NCI-H146 treated with DMSO at 0.1 percent for 48 hours (cell line): ENCODE measurements around the gene VEGFB.
A peak's percentile ranks its signal among the peaks of the same experiment; 100 is the strongest.

Source experiments
- DNase-seq: peaks from one replicate; lab custom pipeline; 2025; ENCODE audit not compliant: unreplicated experiment; lab: John Stamatoyannopoulos, UW

VEGFB gene, protein sequence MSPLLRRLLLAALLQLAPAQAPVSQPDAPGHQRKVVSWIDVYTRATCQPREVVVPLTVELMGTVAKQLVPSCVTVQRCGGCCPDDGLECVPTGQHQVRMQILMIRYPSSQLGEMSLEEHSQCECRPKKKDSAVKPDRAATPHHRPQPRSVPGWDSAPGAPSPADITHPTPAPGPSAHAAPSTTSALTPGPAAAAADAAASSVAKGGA

DNA sequence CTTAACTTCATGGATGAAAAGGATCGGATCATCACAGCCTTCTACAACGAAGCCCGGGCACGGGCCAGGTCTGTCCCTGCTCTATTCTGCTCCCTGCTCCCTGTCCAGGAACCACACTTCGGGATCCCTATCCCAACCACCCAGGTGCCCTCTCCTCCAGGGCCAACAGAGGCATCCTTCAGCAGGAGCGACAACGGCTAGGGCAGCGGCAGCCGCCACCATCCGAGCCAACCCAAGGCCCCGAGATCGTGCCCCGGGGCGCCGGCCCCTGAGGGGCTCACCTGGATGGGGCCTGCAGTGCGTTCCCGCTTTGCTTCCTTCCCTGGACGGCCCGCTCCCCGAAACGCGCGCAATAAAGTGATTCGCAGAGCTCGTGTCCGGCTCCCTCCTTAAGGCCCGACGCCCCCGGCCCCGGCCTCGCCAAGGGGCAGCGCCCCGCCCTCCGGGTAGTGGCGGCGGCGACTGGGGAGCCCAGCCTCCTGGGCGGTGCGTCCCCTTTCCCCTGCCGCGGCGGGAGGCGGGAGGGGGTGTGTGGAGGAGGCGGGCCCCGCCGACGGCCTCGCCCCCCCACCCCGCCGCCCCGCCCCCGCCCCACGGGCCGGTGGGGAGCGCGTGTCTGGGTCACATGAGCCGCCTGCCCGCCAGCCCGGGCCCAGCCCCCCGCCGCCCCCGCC lies at the start of gene VEGFB:
TSS of gene VEGFB (plus strand) at position 672 of the 674 bp plus-strand sequence. CDS start 250 bp downstream, outside the sequence.
- peak; percentile 46 for DNase-seq

- DNase-seq, result peak; percentile 62
Observed at GRCh38 chr11:64185175-64185692, 49.1 kb upstream of the VEGFB start.

DNA sequence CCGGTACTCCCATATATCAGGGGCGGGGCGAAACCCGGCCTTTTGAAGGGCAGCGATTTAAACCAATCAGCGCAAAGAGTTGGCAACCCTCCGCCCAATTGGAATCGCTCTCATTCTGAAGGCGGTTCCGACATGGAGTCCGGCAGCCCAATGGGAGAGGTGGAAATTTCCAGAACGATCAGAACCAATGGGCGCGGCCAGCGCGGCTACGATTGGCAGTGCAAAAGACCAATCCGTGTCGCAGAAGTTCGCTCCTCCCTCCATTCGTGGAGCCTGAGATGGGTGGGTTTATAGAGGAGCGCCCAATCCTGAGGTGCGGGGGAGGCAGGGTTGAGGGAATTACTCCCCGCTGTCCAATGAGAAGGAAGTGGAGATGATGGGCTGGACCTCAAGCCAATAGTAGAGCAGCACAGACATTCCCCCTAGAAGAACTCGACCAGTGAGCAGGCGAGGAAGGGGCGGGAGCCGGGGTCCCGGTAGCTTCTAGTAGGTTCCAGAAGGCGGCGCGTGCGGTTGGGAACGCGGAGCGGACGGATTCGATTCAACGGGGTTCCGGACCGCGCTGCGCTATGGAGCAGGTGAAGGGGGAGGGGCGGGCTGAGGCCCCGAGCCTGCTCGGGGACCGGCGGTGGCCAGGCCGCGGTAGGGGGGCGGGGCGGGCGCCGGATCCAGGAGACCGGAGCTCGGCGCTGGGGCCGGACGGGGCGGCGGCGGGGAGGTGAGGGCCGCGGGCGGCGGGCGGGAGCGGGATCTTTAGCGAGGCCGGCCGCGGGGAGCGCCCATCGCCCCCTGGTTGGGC lies 48.5 kb upstream of the VEGFB start, which contains the start of gene STIP1:
TSS of gene STIP1 (plus strand) at position 479 of the 799 bp plus-strand sequence. CDS start at position 570, 91 bp downstream.
- DNase-seq, result peak; percentile 99

GRCh38 chr11:64186492-64187165 lies 47.8 kb upstream of the VEGFB start:
- no peak for DNase-seq

DNA sequence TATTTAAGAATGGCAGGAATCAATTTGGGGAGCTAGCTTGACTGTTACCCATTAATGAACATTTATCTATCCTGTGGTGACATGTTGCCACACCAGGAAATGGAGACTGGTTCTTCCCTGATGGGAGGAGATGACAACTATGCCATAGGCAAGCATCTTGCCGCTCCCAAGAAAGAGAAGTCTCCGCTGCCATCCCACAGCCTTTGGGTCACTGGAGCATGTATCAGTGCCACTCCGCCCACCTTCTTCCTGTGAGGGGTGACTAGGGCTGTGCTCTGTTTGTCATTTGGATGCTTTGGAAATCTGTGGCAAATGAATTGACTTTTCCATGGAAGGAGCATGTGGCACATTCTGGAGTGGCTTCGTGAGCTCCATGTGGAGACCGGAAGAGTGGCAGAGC lies 42.0 kb upstream of the VEGFB start:
- no peak for DNase-seq

GRCh38 chr11:64196626-64197025 lies 37.8 kb upstream of the VEGFB start:
- no peak for DNase-seq

DNA sequence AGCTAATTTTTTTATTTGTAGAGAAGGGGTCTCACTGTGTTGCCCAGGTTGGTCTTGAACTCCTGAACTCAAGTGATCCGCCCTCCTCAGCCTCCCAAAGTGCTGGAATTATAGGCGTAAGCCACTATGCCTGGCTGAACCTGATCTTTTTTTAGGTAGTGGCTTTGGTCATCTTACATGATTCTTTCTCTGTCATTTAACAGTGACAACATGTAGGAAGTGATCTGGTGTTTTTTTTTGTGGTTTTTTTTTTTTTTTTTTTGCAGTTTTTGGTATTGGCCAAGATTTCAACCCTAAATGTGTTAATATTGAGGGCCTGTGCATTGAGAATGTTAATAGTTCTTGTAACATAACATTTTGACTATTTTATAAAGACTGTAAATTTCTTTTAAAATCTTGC lies 35.9 kb upstream of the VEGFB start:
- no peak for DNase-seq

- DNase-seq, result no peak
Observed at GRCh38 chr11:64201543-64201942, 32.8 kb upstream of the VEGFB start.

DNA sequence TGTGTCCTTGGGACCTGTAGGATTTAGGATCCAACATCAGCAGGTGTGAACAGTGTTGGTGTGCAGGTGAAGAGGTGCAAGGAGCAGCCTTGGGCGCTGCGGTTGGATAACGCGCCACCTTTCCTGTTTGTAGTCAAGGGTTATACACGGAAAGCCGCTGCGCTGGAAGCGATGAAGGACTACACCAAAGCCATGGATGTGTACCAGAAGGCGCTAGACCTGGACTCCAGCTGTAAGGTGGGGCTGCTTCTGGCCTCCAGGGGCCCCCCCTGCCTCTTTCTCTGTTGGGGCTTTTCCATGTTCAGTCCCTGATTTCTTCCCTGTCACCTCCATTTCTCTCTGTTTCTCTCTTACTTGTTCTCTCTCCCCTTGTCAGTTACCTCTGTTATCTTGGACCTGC lies 31.4 kb upstream of the VEGFB start:
- DNase-seq, result no peak

GRCh38 chr11:64203421-64204079 lies 30.8 kb upstream of the VEGFB start:
- DNase-seq, result no peak

DNA sequence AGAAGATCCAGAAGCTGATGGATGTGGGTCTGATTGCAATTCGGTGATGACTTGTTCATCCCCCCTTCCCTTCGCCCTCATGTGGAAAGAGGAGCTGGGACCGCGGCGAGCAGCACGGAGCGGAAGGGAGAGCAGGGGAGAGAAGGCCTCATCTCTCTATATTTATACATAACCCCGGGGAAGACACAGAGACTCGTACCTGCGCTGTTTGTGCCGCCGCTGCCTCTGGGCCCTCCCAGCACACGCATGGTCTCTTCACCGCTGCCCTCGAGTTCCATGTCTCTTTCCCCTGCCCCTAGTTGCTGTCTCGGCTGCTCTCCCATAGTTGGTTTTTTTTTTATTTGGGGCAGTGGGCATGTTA lies 30.3 kb upstream of the VEGFB start:
- no peak for DNase-seq

- peak; percentile 37 for DNase-seq
Observed at GRCh38 chr11:64204464-64204989, 29.9 kb upstream of the VEGFB start.

- DNase-seq, result no peak
Observed at GRCh38 chr11:64206457-64207255, 27.7 kb upstream of the VEGFB start, which contains the start of gene FERMT3. Gene FERMT3 (plus strand): TSS chr11:64206721. CDS start chr11:64207365, 644 bp downstream.

DNA sequence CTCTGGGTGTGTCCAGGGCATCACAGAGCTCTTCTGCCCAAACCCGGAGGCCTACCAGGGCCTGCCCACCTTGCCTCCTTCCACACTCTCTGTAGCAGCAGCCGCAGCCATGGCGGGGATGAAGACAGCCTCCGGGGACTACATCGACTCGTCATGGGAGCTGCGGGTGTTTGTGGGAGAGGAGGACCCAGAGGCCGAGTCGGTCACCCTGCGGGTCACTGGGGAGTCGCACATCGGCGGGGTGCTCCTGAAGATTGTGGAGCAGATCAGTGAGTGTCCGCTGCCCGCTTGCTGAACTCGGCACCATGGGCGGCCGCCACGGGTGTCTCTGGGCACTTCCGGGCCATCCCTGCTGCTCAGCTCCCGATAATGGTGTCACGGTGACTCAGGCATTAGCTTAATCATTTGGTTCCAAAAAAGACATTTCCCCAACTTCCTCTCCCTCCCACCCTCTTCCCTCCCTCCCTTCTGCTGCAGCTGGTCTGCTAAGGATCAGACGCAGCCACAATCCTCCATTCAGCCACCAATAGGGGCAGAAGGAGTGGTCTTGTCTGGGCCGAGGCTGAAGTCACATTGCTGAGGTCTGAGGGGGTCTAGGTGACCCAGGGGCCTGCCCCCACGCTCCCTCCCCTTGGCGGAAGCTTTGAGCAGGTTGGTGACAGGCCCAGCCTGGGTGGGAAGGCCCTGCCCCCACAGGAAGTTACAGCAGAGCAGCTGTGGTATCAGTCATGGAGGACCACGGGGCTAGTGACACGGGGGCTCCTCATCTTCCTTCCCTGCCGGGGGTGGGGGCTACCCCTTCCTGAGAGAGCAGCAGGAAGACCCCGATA lies 26.9 kb upstream of the VEGFB start:
- DNase-seq, result no peak

DNA sequence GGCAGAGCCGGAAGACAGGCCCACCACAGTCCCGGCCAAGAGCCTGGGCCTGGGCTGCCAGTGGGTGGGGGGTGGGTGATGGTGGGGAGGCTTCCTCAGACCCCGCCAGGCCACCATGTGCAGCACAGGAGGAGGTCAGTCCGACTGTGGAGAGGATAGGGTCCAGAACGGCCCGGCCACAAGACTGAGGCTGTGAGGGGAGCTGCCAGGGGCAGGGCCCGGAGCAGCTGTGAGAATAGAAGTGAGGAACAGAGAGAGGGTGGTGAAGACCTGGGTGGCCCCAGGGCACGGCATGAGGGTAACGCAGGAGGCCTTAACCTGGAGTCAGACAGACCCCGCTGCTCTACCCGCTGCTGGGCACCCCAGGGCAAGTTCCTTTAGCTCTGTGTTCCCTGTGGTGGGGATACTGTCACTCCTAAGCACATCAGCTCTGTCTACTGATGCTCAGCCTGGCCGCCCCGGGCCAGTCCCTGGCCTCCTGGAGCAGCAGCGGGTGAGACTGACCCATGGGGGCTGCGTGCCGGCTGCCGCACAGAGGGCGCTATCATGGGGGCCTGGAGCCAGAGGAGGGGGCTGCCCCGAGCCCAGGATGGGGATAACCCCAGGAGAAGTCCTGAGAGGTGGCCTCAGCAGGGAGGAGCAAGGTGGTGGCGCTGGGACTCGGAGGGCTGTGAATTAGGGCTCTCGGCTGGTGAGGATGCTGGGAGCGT lies 26.1 kb upstream of the VEGFB start:
- no peak for DNase-seq

- DNase-seq, result no peak
Observed at GRCh38 chr11:64208796-64209562, 25.4 kb upstream of the VEGFB start.

DNA sequence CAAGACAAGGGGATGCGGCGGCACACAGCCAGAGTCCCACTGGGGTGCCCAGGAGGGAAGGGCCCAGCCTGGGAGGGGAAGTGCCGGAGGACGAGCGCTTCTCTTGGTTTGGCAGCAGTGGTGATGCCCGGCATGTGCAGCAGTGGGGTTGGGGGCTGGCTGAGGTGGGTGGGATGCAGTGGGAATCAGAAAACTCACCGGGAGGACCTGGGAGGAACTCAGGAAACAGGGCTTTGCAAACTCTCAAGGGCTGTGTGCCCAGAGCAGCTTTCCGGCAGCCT lies 24.9 kb upstream of the VEGFB start:
- no peak for DNase-seq
